HG02938 (cell line): Measurements from ENCODE around the gene APOBEC2.

ENCODE experiments used
- ATAC-seq: cut with Tn5 transposase; IDR thresholded peaks from one replicate; pipeline ENCODE4 v1.9.1; 2021; ENCODE audit warnings: mild to moderate bottlenecking, moderate library complexity; ENCODE audit not compliant: unreplicated experiment

APOBEC2 gene

GRCh38 chr6:41037107-41037900 is 15.7 kb upstream of the APOBEC2 start:
- no peak for ATAC-seq

GRCh38 chr6:41038205-41038604 is 14.8 kb upstream of the APOBEC2 start:
- no peak for ATAC-seq

- no peak for ATAC-seq
Measured at GRCh38 chr6:41039060-41039998, 13.7 kb upstream of the APOBEC2 start, which contains the start of gene UNC5CL. UNC5CL (minus strand) TSS chr6:41039221; CDS start chr6:41035074, 4,147 bp downstream.

GRCh38 chr6:41040101-41040939 is 12.7 kb upstream of the APOBEC2 start:
- no peak for ATAC-seq

DNA sequence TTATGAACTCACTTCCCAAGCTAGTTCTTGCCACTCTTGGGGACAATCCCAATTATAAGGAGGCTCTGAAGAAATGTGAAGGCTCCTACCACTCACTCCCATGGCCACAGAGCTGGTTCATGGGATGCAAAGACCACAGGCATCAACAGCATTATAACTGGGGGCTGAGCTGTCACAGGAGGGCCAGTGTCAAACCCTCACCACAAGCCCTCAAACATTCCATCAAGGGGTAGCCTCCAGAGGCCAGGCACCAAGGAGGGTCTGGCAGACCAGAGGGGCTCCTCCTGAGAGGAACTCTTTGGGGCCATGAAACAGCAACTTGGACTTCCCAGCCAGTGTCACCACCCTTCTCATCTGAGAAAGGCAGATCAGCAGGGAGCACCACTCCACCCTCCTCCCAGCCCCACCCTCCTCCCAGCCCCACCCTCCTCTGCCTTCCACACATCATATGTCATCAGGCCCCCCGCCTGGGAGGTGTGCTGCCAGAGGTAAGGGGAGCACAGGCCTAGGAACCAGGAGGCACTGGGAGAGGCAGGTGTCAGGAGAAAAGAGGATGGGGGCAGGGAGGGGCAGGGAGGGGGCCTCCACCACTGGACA is 12.0 kb upstream of the APOBEC2 start:
- no peak for ATAC-seq

DNA sequence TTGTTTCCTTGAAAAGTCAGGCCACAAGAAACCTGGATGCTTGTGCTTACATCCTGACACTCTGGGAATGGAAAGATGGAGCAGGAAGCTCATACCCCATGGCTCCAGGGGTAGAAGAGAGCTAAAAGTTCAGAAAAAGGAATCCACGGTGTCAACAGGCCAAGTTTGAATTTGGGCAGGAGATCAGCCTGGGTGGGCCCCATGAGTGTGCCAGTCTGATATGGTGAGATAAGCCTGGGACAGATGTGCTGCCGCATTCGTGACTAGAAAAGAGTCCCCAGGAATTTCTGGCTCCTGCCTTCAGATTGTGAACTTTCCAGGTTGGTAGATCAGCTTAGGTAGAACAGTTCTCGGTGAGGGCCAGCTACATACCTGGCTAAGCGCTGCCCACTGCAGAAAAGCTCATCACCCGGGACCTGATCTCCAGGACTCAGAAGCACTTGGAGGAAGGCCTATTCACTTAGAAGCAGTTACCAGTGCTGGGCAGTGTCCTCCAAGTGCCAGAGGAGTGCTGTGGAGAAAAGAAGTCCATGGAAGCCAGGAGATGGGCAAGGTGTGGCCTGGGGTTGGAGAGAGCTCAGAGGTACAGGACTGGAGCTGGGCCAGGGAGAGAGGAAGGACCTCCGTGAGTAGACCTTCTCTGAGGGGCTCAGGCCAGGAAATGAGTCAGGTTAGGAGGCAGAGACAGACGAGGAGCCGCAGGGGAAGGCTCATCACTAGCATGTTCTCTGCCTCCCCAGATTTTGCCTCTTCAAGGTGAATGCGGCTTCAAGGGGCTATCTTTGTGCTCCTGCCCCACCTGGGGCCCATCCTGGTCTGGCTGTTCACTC is 10.6 kb upstream of the APOBEC2 start, which contains the start of gene TSPO2:
Gene TSPO2, plus strand, starts transcription at position 242 of the 830 bp plus-strand sequence. Its CDS starts 519 bp downstream, at position 761.
- ATAC-seq: no peak

DNA sequence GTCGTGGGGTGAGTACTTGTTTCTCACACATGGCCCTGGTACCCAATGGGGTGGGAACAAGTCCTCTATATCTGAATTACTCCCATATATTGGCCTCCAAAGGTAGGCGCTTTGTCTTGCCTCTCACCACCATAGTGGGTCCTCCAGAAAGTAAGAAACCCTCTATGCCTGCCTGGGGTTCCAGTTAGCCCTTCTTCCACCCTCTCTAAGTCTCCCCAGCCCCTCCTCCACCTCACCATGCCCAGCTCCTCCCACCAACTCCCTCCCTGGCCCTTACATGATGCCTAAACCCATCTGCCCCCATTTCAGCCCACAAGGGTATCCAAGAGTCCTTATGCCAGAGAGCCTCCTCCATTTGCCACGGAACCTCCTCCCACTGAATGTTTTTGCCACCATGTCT is 9.9 kb upstream of the APOBEC2 start:
- ATAC-seq: no peak

DNA sequence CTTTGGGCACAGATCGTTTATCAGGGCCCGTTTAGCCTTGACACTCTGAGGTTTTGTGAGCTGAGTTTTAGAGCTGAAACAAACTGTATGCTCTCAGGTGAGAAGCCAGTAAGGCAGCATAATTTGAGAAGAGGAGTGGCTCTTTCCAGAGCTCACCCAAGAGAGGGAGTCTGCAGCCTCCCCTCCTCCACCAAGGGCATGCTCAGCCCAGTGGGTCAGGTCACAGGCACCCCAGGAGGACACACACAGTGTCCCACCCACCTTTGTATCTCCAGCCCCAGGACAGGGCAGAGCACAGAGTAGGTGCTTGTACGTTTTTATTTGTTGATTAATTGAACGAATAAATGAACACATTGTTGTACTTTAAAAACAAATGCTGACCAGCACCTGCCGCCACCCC is 7.3 kb upstream of the APOBEC2 start:
- no peak for ATAC-seq

DNA sequence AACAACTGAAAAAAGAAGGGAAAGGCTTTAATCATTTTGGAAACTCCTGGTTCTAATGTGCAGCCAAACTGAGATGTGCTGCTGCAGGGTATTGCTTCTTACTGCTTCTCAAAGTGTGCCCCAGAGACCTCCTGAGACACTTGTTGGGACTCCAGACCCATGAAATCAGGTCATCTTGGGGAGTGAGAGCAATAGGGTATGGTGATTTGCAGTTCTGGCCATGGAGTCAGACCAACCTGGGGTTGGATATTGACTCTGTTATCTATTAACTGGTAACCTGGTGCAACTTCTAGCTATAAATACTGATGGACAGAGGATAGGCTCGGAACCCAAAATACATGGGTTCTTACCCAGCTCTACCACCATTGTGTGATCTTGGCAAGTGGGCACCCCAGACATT is 6.9 kb upstream of the APOBEC2 start:
- ATAC-seq: no peak

DNA sequence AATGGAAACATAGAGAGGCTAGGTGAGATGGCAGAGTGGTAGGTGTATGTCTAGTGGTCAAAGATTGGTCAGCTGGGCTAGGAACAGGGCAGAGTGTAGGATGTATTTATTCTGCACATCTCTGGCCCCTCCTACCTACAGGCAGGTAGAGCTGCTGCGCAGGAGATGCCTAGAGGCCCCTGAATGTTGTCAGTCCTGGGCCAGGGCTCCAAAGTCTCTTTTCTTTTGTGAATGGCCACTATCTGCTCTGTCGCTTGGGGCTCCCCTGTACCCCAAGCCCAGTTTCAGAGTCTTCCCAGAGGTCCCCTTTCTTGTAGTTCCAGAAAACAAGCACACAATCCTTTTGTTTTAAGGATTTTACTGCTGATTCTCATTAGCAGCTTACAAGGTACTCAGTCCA is 5.7 kb upstream of the APOBEC2 start:
- ATAC-seq: no peak

DNA sequence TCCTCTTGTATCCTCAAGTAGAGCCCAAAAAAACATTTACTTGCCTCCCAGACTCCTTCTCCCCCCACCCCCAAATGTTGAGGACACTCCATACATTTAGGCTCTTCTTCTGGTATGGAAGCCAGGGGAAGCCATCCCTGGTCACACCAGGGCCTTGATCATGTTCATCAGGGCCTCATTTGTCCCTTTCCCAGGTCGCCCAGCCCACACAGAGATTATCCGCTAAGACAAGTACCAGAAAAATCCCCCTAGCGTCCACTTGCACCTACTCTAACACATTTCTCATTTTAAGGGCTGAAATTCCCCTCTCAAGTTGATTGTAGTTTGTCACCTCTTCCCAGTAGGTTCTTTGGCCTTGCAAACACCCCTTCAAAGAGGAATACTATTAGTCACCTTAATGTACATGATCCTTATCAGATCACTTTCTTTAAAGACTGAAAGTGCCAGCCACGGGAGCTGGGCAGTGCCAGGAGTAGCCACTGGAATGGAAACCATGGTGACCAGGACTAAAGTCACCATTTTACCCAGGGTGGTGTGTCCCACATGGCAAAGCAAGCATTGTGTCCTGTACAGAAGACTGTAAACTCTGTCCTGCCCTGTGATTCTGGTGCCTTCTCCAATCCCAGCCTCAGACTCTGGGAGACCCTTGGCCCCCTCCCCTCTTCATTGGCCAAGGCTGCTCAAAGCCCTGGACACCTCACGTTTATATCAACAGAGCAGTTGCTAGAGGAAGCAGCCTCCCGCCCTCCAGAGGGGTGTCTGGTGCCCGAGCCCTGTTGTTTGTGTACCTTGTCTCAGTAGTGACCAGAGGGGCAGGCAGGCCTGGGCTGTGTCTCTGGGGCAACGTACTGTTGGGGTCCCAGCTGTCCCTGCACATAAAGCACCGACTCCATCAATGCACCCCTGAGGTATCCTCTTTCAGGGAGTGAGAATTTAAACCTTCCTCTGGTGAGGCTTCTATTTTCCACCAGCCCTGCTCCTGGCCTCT is 5.0 kb upstream of the APOBEC2 start:
- no peak for ATAC-seq

DNA sequence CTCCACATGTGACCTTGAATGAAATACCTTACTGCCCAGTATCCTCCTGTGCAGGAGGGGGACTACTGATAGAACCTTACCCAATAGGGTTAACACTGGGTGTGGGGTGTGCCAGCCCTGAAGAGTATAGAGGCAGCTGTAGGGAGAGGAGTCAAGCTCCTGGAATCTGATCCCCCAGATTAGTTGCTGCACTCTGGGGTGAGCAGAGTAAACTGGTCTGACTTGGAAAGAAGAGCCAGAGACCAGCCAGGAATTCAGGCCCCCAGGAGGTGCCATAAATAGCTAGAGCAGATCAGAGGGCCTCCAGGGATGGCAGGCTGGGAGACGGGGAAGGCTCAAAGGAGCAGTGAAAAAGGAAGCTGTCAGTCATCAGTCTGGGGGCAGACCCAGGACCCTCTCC is 3.5 kb upstream of the APOBEC2 start:
- ATAC-seq: no peak

DNA sequence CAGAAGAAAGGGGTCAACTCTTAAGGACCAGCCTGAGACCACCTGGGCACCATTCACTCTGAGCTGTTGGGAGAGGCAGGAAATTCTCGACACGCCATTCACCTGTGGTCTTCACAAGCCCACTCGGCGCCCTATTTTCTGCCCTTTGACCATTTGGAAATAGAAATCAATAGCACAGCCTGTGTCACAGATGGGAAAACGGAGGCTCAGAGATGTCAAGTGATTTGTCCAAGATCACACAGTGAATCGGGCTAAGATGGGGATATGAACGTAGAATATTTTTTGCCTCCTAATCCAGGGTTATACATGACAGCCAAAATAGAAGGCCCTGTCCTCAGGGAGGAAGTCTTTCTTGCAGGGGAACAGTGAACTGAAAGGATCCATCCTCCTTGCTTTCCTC is 3.0 kb upstream of the APOBEC2 start:
- ATAC-seq: no peak

DNA sequence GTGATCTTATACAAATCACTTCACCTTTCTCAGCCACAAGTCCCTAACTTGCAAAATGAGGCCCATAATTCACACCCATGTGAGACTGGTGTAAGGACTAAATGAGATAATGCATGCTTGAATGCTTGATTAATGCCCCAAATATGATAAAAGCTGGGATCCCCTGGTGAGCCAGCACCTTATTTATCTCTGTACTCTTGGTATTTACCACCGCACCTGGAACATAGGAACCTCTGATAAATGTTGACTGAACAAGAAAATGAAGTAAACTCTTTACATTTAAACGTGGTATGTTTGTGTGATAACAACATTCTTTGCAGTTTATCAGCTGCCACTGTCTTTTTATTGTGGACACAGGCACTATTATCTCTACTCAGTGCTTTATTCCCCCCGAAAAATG is 2.5 kb upstream of the APOBEC2 start:
- no peak for ATAC-seq

GRCh38 chr6:41051873-41052272 is 1.1 kb upstream of the APOBEC2 start:
- ATAC-seq: no peak

- ATAC-seq: no peak
Measured at GRCh38 chr6:41054511-41054910, 1.5 kb downstream of the APOBEC2 start.

DNA sequence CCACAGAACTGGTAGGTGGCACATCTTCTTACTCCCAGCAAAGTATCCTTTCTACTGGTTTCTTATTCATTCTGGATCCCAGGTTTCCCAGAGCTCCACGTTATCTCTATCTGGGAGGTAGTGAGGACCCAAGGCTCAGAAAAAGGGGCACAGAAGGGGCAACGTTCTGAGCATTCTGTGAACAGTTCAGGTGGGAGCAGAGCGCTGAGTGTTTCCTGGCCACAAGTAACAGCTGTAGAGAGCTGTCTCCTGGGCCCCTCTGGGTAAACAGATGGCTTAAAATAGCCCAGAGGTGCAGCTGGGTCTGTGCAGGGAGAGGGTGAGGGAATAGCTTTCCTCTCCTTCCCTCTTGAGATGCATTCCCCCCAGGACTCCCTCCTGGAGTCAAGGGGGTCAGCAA is 2.1 kb downstream of the APOBEC2 start:
- ATAC-seq: no peak

GRCh38 chr6:41056768-41057490 is 3.9 kb downstream of the APOBEC2 start:
- ATAC-seq: no peak
